SK-N-SH treated with all-trans-retinoic acid at 6 μM for 48 hours (cell line): ENCODE data around the gene STIMATE.

ENCODE experiments used
- ATAC-seq: fragments of 200-7000 bp; cut with Tn5 transposase; 3 replicates; pipeline ENCODE4 v1.9.1; 2020; ENCODE audit warnings: mild to moderate bottlenecking, moderate library complexity
- ARNTL ChIP-seq: fragments of 450-650 bp; formaldehyde crosslinking; IDR thresholded peaks from 2 replicates; pipeline ENCODE4 v1.5.0; 2020; ENCODE audit warnings: low read depth, mild to moderate bottlenecking, moderate library complexity, borderline replicate concordance
- BACH2 ChIP-seq: fragments of 250-450 bp; sonication (Bioruptor Pico); IDR thresholded peaks from 2 replicates; pipeline ENCODE4 v1.9.0; 2021; ENCODE audit warnings: mild to moderate bottlenecking, borderline replicate concordance
- CREB5 ChIP-seq: fragments of 250-450 bp; sonication (Bioruptor Pico); IDR thresholded peaks from 2 replicates; pipeline ENCODE4 v1.5.1; 2020; ENCODE audit warnings: low read depth, mild to moderate bottlenecking, moderate library complexity
- CSDC2 ChIP-seq: fragments of 250-450 bp; sonication (Bioruptor Pico); IDR thresholded peaks from 2 replicates; pipeline ENCODE4 v1.5.0; 2020; ENCODE audit warnings: mild to moderate bottlenecking, moderate library complexity
- CSRNP3 ChIP-seq: fragments of 250-450 bp; sonication (Bioruptor Pico); IDR thresholded peaks from 2 replicates; pipeline ENCODE4 v1.5.1; 2021; ENCODE audit warnings: mild to moderate bottlenecking, moderate library complexity
- ESRRG ChIP-seq: fragments of 250-450 bp; sonication (Bioruptor Pico); IDR thresholded peaks from 2 replicates; pipeline ENCODE4 v1.6.1; 2021; ENCODE audit warnings: mild to moderate bottlenecking
- GLIS3 ChIP-seq: fragments of 250-450 bp; sonication (Bioruptor Pico); IDR thresholded peaks from 2 replicates; pipeline ENCODE4 v1.5.0; 2020; ENCODE audit warnings: mild to moderate bottlenecking, moderate library complexity
- ISL1 ChIP-seq: fragments of 250-450 bp; sonication (Bioruptor Pico); IDR thresholded peaks from 2 replicates; pipeline ENCODE4 v2.1.2; 2022; ENCODE audit warnings: mild to moderate bottlenecking, moderate library complexity
- OSR1 ChIP-seq: fragments of 250-450 bp; sonication (Bioruptor Pico); IDR thresholded peaks from 2 replicates; pipeline ENCODE4 v1.8.0; 2022; ENCODE audit warnings: moderate library complexity, mild to moderate bottlenecking, inconsistent platforms
- PATZ1 ChIP-seq: fragments of 250-450 bp; sonication (Bioruptor Pico); IDR thresholded peaks from 2 replicates; pipeline ENCODE4 v1.8.0; 2020; ENCODE audit warnings: mild to moderate bottlenecking, moderate library complexity, borderline replicate concordance
- POU6F1 ChIP-seq: fragments of 250-450 bp; sonication (Bioruptor Pico); IDR thresholded peaks from 2 replicates; pipeline ENCODE4 v1.8.0; 2021; ENCODE audit warnings: low read depth, mild to moderate bottlenecking, moderate library complexity, borderline replicate concordance
- PPARA ChIP-seq: fragments of 250-450 bp; sonication (Bioruptor Pico); IDR thresholded peaks from 2 replicates; pipeline ENCODE4 v1.5.0; 2020; ENCODE audit warnings: mild to moderate bottlenecking, borderline replicate concordance
- RARB ChIP-seq: fragments of 250-450 bp; sonication (Bioruptor Pico); IDR thresholded peaks from 2 replicates; pipeline ENCODE4 v1.8.0; 2021; ENCODE audit warnings: mild to moderate bottlenecking, moderate library complexity
- SNAI2 ChIP-seq: fragments of 250-450 bp; sonication (Bioruptor Pico); IDR thresholded peaks from 2 replicates; pipeline ENCODE4 v1.5.0; 2020; ENCODE audit warnings: mild to moderate bottlenecking, moderate library complexity
- TCF4 ChIP-seq: fragments of 250-450 bp; sonication (Bioruptor Pico); IDR thresholded peaks from 2 replicates; pipeline ENCODE4 v1.8.0; 2021; ENCODE audit warnings: mild to moderate bottlenecking, moderate library complexity, borderline replicate concordance
- TOX ChIP-seq: fragments of 250-450 bp; sonication (Bioruptor Pico); IDR thresholded peaks from 2 replicates; pipeline ENCODE4 v1.8.0; 2021; ENCODE audit warnings: mild to moderate bottlenecking, moderate library complexity, borderline replicate concordance
- TSHZ2 ChIP-seq: fragments of 250-450 bp; sonication (Bioruptor Pico); IDR thresholded peaks from 2 replicates; pipeline ENCODE4 v1.5.0; 2020; ENCODE audit warnings: mild to moderate bottlenecking, moderate library complexity
- ZC3H10 ChIP-seq: fragments of 250-450 bp; sonication (Bioruptor Pico); IDR thresholded peaks from 2 replicates; pipeline ENCODE4 v1.5.1; 2021; ENCODE audit warnings: mild to moderate bottlenecking, moderate library complexity
- ZFP3 ChIP-seq: fragments of 250-450 bp; sonication (Bioruptor Pico); IDR thresholded peaks from 2 replicates; pipeline ENCODE4 v1.5.0; 2020; ENCODE audit warnings: mild to moderate bottlenecking, moderate library complexity
- ZFP30 ChIP-seq: fragments of 450-650 bp; formaldehyde crosslinking; IDR thresholded peaks from 2 replicates; pipeline ENCODE4 v1.5.0; 2022; ENCODE audit warnings: mild to moderate bottlenecking, moderate library complexity
- ZNF565 ChIP-seq: fragments of 450-650 bp; formaldehyde crosslinking; conservative IDR thresholded peaks from 2 replicates; pipeline ENCODE4 v1.5.0; 2020; ENCODE audit warnings: low read depth, mild to moderate bottlenecking, moderate library complexity
- ZNF70 ChIP-seq: fragments of 450-650 bp; formaldehyde crosslinking; IDR thresholded peaks from 2 replicates; pipeline ENCODE4 v1.5.0; 2020; ENCODE audit warnings: mild to moderate bottlenecking, moderate library complexity

The STIMATE gene

GRCh38 chr3:52879581-52879980 is 17.8 kb downstream of the STIMATE start:
- ATAC-seq, result no peak
- TF ChIP-seq TCF4, result no peak
- TF ChIP-seq CREB5, result no peak
- TF ChIP-seq RARB (CRISPR knock-in tag), result no peak
- no peak for TF ChIP-seq ZNF565 (CRISPR knock-in tag)
- no peak for TF ChIP-seq PATZ1 (CRISPR knock-in tag)
- TF ChIP-seq GLIS3 (CRISPR knock-in tag), result no peak
- TF ChIP-seq ISL1 (CRISPR knock-in tag), result no peak
- TF ChIP-seq ARNTL (CRISPR knock-in tag), result no peak
- no peak for TF ChIP-seq ESRRG
- no peak for TF ChIP-seq TOX (CRISPR knock-in tag)
- TF ChIP-seq, all 23 proteins: peak for 0

GRCh38 chr3:52879090-52879489 is 18.3 kb downstream of the STIMATE start:
- no peak for ATAC-seq
- TF ChIP-seq TCF4 (no peak), ZFP3 (CRISPR knock-in tag) (no peak), RARB (CRISPR knock-in tag) (no peak), ESRRG (no peak), PATZ1 (CRISPR knock-in tag) (no peak), ZC3H10 (CRISPR knock-in tag) (no peak), TOX (CRISPR knock-in tag) (no peak), OSR1 (CRISPR knock-in tag) (no peak), CSDC2 (CRISPR knock-in tag) (no peak)
- TF ChIP-seq, all 23 proteins: peak for 0

- no peak for ATAC-seq
- no peak for TF ChIP-seq POU6F1 (CRISPR knock-in tag)
- no peak for TF ChIP-seq ARNTL (CRISPR knock-in tag)
- TF ChIP-seq TOX (CRISPR knock-in tag), result no peak
- TF ChIP-seq ZNF70 (CRISPR knock-in tag), result no peak
- no peak for TF ChIP-seq PPARA (CRISPR knock-in tag)
- no peak for TF ChIP-seq TSHZ2 (CRISPR knock-in tag)
- no peak for TF ChIP-seq CSRNP3 (CRISPR knock-in tag)
- TF ChIP-seq ZNF565 (CRISPR knock-in tag), result no peak
- TF ChIP-seq PATZ1 (CRISPR knock-in tag), result no peak
- no peak for TF ChIP-seq BACH2 (CRISPR knock-in tag)
- no peak for TF ChIP-seq CREB5
- TF ChIP-seq ZFP30 (CRISPR knock-in tag), result no peak
- TF ChIP-seq ZFP3 (CRISPR knock-in tag), result no peak
- no peak for TF ChIP-seq RARB (CRISPR knock-in tag)
- TF ChIP-seq TCF4, result no peak
- TF ChIP-seq GLIS3 (CRISPR knock-in tag), result no peak
- TF ChIP-seq ZC3H10 (CRISPR knock-in tag), result no peak
- TF ChIP-seq CSDC2 (CRISPR knock-in tag), result no peak
- TF ChIP-seq ISL1 (CRISPR knock-in tag), result no peak
- TF ChIP-seq SNAI2 (CRISPR knock-in tag), result no peak
These were observed 20.3 kb downstream of the STIMATE start for GRCh38 chr3:52877085-52877484.
